ENCODE results near the gene SP3.

DNA sequence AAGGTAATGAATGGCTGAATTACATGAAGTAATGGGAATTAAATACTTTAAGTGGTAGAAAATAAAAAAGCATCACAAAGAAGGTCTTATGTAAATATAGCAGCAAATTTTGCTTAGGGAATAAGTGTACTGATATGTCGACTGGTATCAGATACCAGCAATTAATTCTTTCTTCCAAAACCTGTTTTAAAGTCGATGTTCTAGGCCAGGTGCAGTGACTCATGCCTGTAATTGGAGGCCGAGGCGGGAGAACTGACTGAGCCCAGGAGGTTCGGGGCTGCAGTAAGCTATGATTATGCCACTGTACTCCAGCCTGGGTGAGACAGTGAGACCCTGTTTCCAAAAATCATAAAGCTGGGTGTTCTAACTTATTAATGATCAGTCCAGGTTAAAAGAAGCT is 30.3 kb downstream of the SP3 start:
- no peak for TF ChIP-seq GATA2 (IDR thresholded peaks at IDR 0.05; ENCODE audit: low read depth, low read length)
- no peak for TF ChIP-seq GATA3 (IDR thresholded peaks at IDR 0.05; ENCODE audit: low read depth, low read length)

Data from SH-SY5Y (cell line).